Heart right ventricle (tissue), 16 donors: Measurements from ENCODE around the gene CREB3L1. TPM values are rescaled to one million over a fixed set of nuclear protein-coding genes. Genes with fewer than 3 reads are reported as not detected.

Experiments used
- ATAC-seq, 8 donors: fragments of 200-7000 bp; cut with Tn5 transposase; one replicate each; pipeline ENCODE4 v1.9.1; 2020; ENCODE audit warnings: mild to moderate bottlenecking in 8 of 8, moderate library complexity in 8 of 8, moderate number of reproducible peaks in 1 of 8
- DNase-seq, 2 donors: peaks; one replicate each; pipeline ENCODE4 v3.0.0-alpha.2; 2020
- H3K27ac ChIP-seq, 10 donors: fragments of 200-600 bp; sonication (generic) in 2 of 10; one replicate each; pipeline versions ENCODE4 v1.5.0 to v1.8.0; 2020 to 2022; ENCODE audit warnings: mild to moderate bottlenecking in 3 of 10
- H3K27me3 ChIP-seq, 7 donors: fragments of 200-600 bp; one replicate each; pipeline ENCODE4 v1.8.0; 2021 to 2022; ENCODE audit warnings: mild to moderate bottlenecking in 2 of 7
- H3K36me3 ChIP-seq, 9 donors: fragments of 200-600 bp; sonication (generic) in 1 of 9; one replicate each; pipeline versions ENCODE4 v1.5.0 to v1.8.0; 2020 to 2022; ENCODE audit warnings: mild to moderate bottlenecking in 2 of 9
- H3K4me1 ChIP-seq, 9 donors: fragments of 200-600 bp; sonication (generic) in 1 of 9; one replicate each; pipeline versions ENCODE4 v1.5.0 to v1.8.0; 2020 to 2022; ENCODE audit warnings: mild to moderate bottlenecking in 4 of 9
- H3K4me3 ChIP-seq, 10 donors: fragments of 200-600 bp; sonication (generic) in 2 of 10; one replicate each; pipeline versions ENCODE4 v1.5.0 to v1.8.0; 2020 to 2022; ENCODE audit warnings: mild to moderate bottlenecking in 7 of 10, moderate library complexity in 2 of 10
- H3K9me3 ChIP-seq, 11 donors: fragments of 200-600 bp in 10 of 11; sonication (generic) in 2 of 11; one replicate each; pipeline versions ENCODE4 v1.5.0 to v1.8.0; 2013 to 2022; ENCODE audit warnings: mild to moderate bottlenecking in 2 of 11, control low read depth in 1 of 11, moderate library complexity in 1 of 11
- WGBS, 2 donors: extraction: QIAGEN DNeasy Blood & Tissue Kit; methylation state at CpG; one replicate each; pipeline ENCODE4 v1.1.7; 2013; ENCODE audit warnings: inconsistent platforms in 1 of 2; 5-methylcytosine and 5-hydroxymethylcytosine counted together
- intact Hi-C, 10 donors: fragments of 100-400 bp; cut with DNase I; formaldehyde crosslinking; loops; one replicate each; pipeline versions ENCODE4 v1.11.1 to v1.14.2; 2022
- polyA plus RNA-seq, 2 donors: library from polyadenylated mRNA; stranded (reverse); fragments of 200-250 nt; gene quantifications; one replicate each; pipeline ENCODE4 v1.2.3, GENCODE V29; 2013
- total RNA-seq, 10 donors: library from RNA; stranded (reverse); fragmentation: NEBNext Ultra II Directional in 3 of 10; extraction: Animal tissue kit (Norgen Biotek cat#: 25700) in 3 of 10; gene quantifications; one replicate each; pipeline versions ENCODE4 v1.2.1 to v1.2.4, GENCODE V29; 2021 to 2023
- TF ChIP-seq, protein P1 (sequence below), 9 donors: fragments of 200-600 bp; sonication (generic) in 2 of 9; IDR thresholded peaks; one replicate each; pipeline versions ENCODE4 v1.5.0 to v1.8.0; 2021 to 2022; ENCODE audit warnings: antibody characterized with exemption in 9 of 9, mild to moderate bottlenecking in 5 of 9, moderate library complexity in 1 of 9
- donor health status: Arrhythmogenic right ventricular cardiomyopathy.
- donor health status: ischemic (EF 13 %, LVEDD 7.1; RV severe dilation, severe dysfunction).
- donor health status: healthy with polysubstance abuse.
- donor health status: DM: no; HTN: yes; CAD: no.
- donor health status: DM: no; HTN: no; CAD: no.
- donor health status: ischemic (EF 25% LVEDD 6.9; RV normal size, moderate dysfunction).
- donor health status: ischemic (EF 25% LVEDD 5.7; RV mildly dilated, moderate dysfunction).
- donor health status: healthy.
- donor health status: DM: yes; HTN: yes; CAD: no.
- donor health status: Ischemic cardiomyopathy.
- donor health status: ischemic (EF 35%, LVEDD 5.7; RV mildly dilated, moderate dysfunction).
- donor health status: nonischemic (EF 11% LVEDD 7.7; RV severe dilation, severe dysfunction).
- donor health status: DM: yes; HTN: yes; CAD: no.
- donor health status: PGD.
- donor health status: ischemic (EF 29% LVEDD 5.4; RV normal size, mild dysfunction).
- donor health status: nonischemic (EF 23%, LVEDD 6.1; RV moderate dilation, normal function).

Gene CREB3L1
- total and polyA plus RNA-seq, 12 donors, result 9.7 to 127 (median 36.1) TPM

DNA sequence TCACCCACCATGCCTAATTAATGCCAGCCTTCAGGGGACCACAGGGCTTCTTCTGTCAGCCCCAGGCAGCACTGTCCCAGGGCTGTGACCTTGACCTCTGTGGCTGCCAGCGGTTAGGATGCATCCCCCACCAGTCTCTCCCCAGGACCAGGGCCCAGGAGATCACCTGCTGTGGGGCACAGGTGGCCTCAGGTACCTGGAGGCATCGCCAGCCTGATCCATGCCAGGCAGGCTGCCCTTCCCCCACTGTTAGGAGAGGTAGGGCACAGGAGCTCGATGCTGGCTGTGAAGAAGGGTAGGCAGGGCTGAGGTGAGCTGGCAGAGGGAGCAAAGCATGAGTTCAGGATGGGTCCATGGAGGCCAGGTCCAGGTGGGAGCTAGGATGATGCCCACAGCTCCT, 87.3 kb downstream of the CREB3L1 start:
- TF ChIP-seq, protein P1, sequence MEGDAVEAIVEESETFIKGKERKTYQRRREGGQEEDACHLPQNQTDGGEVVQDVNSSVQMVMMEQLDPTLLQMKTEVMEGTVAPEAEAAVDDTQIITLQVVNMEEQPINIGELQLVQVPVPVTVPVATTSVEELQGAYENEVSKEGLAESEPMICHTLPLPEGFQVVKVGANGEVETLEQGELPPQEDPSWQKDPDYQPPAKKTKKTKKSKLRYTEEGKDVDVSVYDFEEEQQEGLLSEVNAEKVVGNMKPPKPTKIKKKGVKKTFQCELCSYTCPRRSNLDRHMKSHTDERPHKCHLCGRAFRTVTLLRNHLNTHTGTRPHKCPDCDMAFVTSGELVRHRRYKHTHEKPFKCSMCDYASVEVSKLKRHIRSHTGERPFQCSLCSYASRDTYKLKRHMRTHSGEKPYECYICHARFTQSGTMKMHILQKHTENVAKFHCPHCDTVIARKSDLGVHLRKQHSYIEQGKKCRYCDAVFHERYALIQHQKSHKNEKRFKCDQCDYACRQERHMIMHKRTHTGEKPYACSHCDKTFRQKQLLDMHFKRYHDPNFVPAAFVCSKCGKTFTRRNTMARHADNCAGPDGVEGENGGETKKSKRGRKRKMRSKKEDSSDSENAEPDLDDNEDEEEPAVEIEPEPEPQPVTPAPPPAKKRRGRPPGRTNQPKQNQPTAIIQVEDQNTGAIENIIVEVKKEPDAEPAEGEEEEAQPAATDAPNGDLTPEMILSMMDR (IDR thresholded peaks at IDR 0.05), result no peak
- no peak for ATAC-seq
- intact Hi-C loops, result loop anchor here in 1 of 10 donors (5.0 kb wide), 1 partner anchor 127 kb away; no protein-coding TSS in a partner anchor

DNA sequence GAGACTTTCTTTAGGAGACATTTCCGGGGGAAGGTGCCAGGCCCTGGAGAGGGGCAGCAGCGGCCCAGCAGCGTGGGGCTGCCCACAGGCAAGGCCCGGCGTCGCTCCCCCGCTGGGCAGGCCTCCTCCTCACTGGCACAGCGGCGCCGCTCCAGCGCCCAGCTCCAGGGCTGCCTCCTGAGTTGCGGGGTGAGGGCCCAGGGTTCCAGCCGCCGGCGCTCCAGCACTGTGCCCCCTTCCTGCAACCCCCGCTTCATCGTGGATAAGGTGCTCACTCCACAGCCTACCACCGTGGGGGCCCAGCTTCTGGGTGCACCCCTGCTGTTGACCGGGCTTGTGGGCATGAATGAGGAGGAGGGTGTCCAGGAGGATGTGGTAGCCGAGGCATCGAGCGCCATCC, 88.8 kb downstream of the CREB3L1 start:
- H3K27me3 ChIP-seq, result no peaks in the 10 kb centered on the region
- H3K4me1 ChIP-seq, result peaks cover 18 to 68% (median 54%) of the 10 kb centered on the region in 9 donors
- H3K27ac ChIP-seq, result peak overlapping the region in 3 of 10 donors; percentile 5 to 93 (median 21)
- intact Hi-C loops, result loop anchor here in 1 of 10 donors (2.0 kb wide), 1 partner anchor 13 kb away; no protein-coding TSS in a partner anchor
- H3K9me3 ChIP-seq, result no peaks in the 10 kb centered on the region
- H3K4me3 ChIP-seq, result no peak overlapping the region
- H3K36me3 ChIP-seq, result peaks cover 0 to 69% (median 27%) of the 10 kb centered on the region in 9 donors
- DNase-seq (peak in 1 of 2 donors; percentile 15), ATAC-seq (no peak)
- WGBS, 2 donors, result 93 to 95% methylated on average over 22 of the region's 22 CpGs
- TF ChIP-seq, protein P1 (IDR thresholded peaks at IDR 0.05), result no peak

More for the DNA sequence above, 87.3 kb downstream of the CREB3L1 start:
- peak in 1 of 2 donors; percentile 9 for DNase-seq
- Histone ChIP-seq H3K9me3 (no peaks in the 10 kb centered on the region), H3K4me3 (no peak overlapping the region), H3K27me3 (no peaks in the 10 kb centered on the region), H3K27ac (peak overlapping the region in 7 of 10 donors; percentile 3 to 97 (median 93)), H3K4me1 (peaks cover 25 to 78% (median 67%) of the 10 kb centered on the region in 9 donors), H3K36me3 (peaks cover 0 to 54% (median 14%) of the 10 kb centered on the region in 9 donors)
- WGBS, 2 donors, result 78 to 84% methylated on average over 3 of the region's 3 CpGs

DNA sequence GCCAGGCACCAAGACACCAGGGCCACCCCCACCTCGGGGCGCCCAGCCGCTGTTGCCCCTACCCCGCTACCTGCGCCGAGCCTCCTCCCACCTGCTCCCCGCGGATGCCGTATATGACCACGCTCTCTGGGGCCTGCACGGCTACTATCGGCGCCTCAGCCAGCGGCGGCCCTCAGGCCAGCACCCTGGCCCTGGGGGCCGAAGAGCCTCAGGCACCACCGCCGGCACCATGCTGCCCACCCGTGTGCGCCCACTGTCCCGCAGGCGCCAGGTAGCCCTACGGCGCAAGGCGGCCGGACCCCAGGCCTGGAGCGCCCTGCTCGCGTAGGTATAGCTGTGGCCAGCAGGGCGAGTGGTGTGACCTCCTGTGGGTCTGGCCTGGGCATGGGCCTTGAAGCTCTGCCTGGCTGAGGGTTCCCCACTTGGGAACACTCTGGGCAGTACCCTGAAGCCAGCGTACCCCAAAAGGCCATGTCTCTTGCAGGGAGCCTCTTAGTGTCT, 89.2 kb downstream of the CREB3L1 start:
- DNase-seq (peak in 1 of 2 donors; percentile 17), ATAC-seq (no peak)
- no peaks in the 10 kb centered on the region for H3K9me3 ChIP-seq
- no peaks in the 10 kb centered on the region for H3K27me3 ChIP-seq
- no peak overlapping the region for H3K4me3 ChIP-seq
- intact Hi-C loops, result loop anchor here in 1 of 10 donors (2.0 kb wide), 1 partner anchor 14 kb away; no protein-coding TSS in a partner anchor
- H3K27ac ChIP-seq, result peak overlapping the region in 5 of 10 donors; percentile 17 to 56 (median 40)
- TF ChIP-seq, protein P1 (IDR thresholded peaks at IDR 0.05), result no peak
- H3K4me1 ChIP-seq, result peaks cover 18 to 64% (median 51%) of the 10 kb centered on the region in 9 donors
- 93% methylated on average over 31 of the region's 31 CpGs for WGBS, 2 donors
- peaks cover 0 to 74% (median 32%) of the 10 kb centered on the region in 9 donors for H3K36me3 ChIP-seq

DNA sequence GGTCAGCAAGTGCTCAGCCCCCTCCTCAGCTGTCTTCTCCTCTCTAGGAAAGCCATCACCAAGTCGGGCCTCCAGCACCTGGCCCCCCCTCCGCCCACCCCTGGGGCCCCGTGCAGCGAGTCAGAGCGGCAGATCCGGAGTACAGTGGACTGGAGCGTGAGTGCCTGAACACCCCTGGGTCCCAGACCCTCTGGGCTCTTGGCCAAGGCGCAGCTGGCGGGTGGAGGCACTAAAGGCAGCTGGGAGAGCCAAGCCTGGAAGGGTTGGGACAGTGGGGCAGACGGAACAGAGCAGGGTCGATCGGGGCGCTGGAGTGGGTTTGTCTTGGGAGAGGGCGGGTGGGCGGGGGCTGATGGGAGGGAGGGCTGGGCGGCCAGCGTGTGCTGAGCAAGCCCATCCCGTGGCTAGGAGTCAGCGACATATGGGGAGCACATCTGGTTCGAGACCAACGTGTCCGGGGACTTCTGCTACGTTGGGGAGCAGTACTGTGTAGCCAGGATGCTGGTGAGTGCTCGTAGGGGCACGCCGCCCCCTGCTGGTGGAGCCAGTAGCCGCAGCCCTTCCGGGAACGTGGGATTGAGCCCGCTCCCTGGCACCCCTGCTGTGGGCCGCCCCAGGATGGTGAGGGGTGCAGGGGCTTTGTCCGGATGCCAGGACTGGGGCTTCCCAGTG, 89.9 kb downstream of the CREB3L1 start:
- DNase-seq, result peak; percentile 71 to 81
- WGBS, 2 donors, result 17 to 19% methylated on average over 32 of the region's 32 CpGs
- peak; percentile 34 to 67 (median 56) for ATAC-seq
- Histone ChIP-seq H3K4me3 (no peak overlapping the region), H3K27ac (peak overlapping the region in 7 of 10 donors; percentile 17 to 56 (median 38)), H3K36me3 (peaks cover 0 to 80% (median 38%) of the 10 kb centered on the region in 9 donors), H3K4me1 (peaks cover 14 to 57% (median 44%) of the 10 kb centered on the region in 9 donors), H3K27me3 (no peaks in the 10 kb centered on the region), H3K9me3 (no peaks in the 10 kb centered on the region)
- TF ChIP-seq, protein P1 (IDR thresholded peaks at IDR 0.05), result peak; percentile 84 to 95 (median 92)
- intact Hi-C loops, result loop anchor here in 1 of 10 donors (2.0 kb wide), 1 partner anchor 15 kb away; no protein-coding TSS in a partner anchor
